H9 (cell line): ENCODE measurements around the gene USP12. TPM values are rescaled to one million over a fixed set of nuclear protein-coding genes. Genes with fewer than 3 reads are reported as not detected.

Experiments used
- DNase-seq: peaks from one replicate; pipeline ENCODE4 v3.0.0-alpha.2; 2017
- H2AFZ ChIP-seq: one replicate; pipeline ENCODE4 v1.6.1; 2013; ENCODE audit warnings: mild to moderate bottlenecking, low read length, control low read depth, moderate library complexity
- H2AK5ac ChIP-seq: 2 replicates; pipeline ENCODE4 v1.6.1; 2013; ENCODE audit warnings: low read length, control low read depth, mixed read lengths; ENCODE audit not compliant: insufficient read length
- H2BK120ac ChIP-seq: one replicate; pipeline ENCODE4 v1.6.1; 2013; ENCODE audit warnings: low read depth, mild to moderate bottlenecking, low read length, control low read depth, inconsistent platforms; ENCODE audit not compliant: poor library complexity, severe bottlenecking
- H2BK12ac ChIP-seq: 2 replicates; pipeline ENCODE4 v1.6.1; 2013; ENCODE audit warnings: low read length, control low read depth, mixed read lengths, low read depth; ENCODE audit not compliant: insufficient read length
- H2BK15ac ChIP-seq: 2 replicates; pipeline ENCODE4 v1.6.1; 2013; ENCODE audit warnings: low read depth, low read length, control low read depth
- H2BK20ac ChIP-seq: one replicate; pipeline ENCODE4 v1.6.1; 2013; ENCODE audit warnings: low read depth, mild to moderate bottlenecking, low read length, control low read depth, inconsistent platforms; ENCODE audit not compliant: poor library complexity, severe bottlenecking
- H2BK5ac ChIP-seq: 2 replicates; pipeline ENCODE4 v1.6.1; 2013; ENCODE audit warnings: low read length, control low read depth, mixed read lengths; ENCODE audit not compliant: insufficient read length
- H3K14ac ChIP-seq: 2 replicates; pipeline ENCODE4 v1.6.1; 2013; ENCODE audit warnings: low read length, control low read depth; ENCODE audit not compliant: insufficient read depth
- H3K18ac ChIP-seq: 2 replicates; pipeline ENCODE4 v1.6.1; 2013; ENCODE audit warnings: low read depth, mild to moderate bottlenecking, mixed read lengths, low read length, control low read depth; ENCODE audit not compliant: insufficient read length
- H3K23ac ChIP-seq: 2 replicates; pipeline ENCODE4 v1.6.1; 2013; ENCODE audit warnings: low read length, control low read depth, mixed read lengths, low read depth; ENCODE audit not compliant: insufficient read length
- H3K23me2 ChIP-seq: 2 replicates; pipeline ENCODE4 v1.6.1; 2013; ENCODE audit warnings: low read depth, mild to moderate bottlenecking, mixed read lengths, low read length, control low read depth; ENCODE audit not compliant: insufficient read length, poor library complexity, severe bottlenecking
- H3K27ac ChIP-seq: 2 replicates; pipeline ENCODE4 v1.5.1; 2013; ENCODE audit warnings: low read length, control low read depth, mixed read lengths, low read depth; ENCODE audit not compliant: insufficient read length
- H3K27me3 ChIP-seq: 2 replicates; pipeline ENCODE4 v1.6.1; 2013; ENCODE audit warnings: low read length, control low read depth, inconsistent platforms; ENCODE audit not compliant: insufficient read depth
- H3K4ac ChIP-seq: 2 replicates; pipeline ENCODE4 v1.6.1; 2013; ENCODE audit warnings: low read depth, mild to moderate bottlenecking, control low read depth, inconsistent platforms, low read length, moderate library complexity
- H3K4me1 ChIP-seq: 2 replicates; pipeline ENCODE4 v1.6.1; 2013; ENCODE audit warnings: low read length, control low read depth, inconsistent platforms; ENCODE audit not compliant: insufficient read depth
- H3K4me2 ChIP-seq: 2 replicates; pipeline ENCODE4 v1.6.1; 2013; ENCODE audit warnings: low read length, control low read depth, mixed read lengths; ENCODE audit not compliant: insufficient read length, insufficient read depth
- H3K56ac ChIP-seq: 2 replicates; pipeline ENCODE4 v1.6.1; 2013; ENCODE audit warnings: low read depth, mild to moderate bottlenecking, mixed read lengths, low read length, control low read depth; ENCODE audit not compliant: insufficient read length
- H3K79me1 ChIP-seq: 2 replicates; pipeline ENCODE4 v1.6.1; 2013; ENCODE audit warnings: low read depth, mild to moderate bottlenecking, moderate library complexity, low read length, control low read depth, inconsistent platforms; ENCODE audit not compliant: insufficient read depth, poor library complexity, severe bottlenecking
- H3K79me2 ChIP-seq: 2 replicates; pipeline ENCODE4 v1.6.1; 2013; ENCODE audit warnings: low read length, control low read depth, inconsistent platforms; ENCODE audit not compliant: insufficient read depth
- H3K9ac ChIP-seq: 2 replicates; pipeline ENCODE4 v1.6.1; 2013; ENCODE audit warnings: low read length, control low read depth, mixed read lengths; ENCODE audit not compliant: insufficient read length; ENCODE audit errors: extremely low read depth
- H3K9me3 ChIP-seq: one replicate; pipeline ENCODE4 v1.6.1; 2013; ENCODE audit warnings: low read depth, low read length, inconsistent platforms; ENCODE audit not compliant: control insufficient read depth
- H3T11ph ChIP-seq: one replicate; pipeline ENCODE4 v1.6.1; 2013; ENCODE audit warnings: mild to moderate bottlenecking, low read length, control low read depth, inconsistent platforms
- H4K20me1 ChIP-seq: one replicate; pipeline ENCODE4 v1.6.1; 2013; ENCODE audit not compliant: control insufficient read depth, insufficient read length, insufficient read depth
- H4K5ac ChIP-seq: 2 replicates; pipeline ENCODE4 v1.6.1; 2013; ENCODE audit warnings: low read depth, mild to moderate bottlenecking, mixed read lengths, low read length, control low read depth; ENCODE audit not compliant: insufficient read length
- H4K8ac ChIP-seq: replicated peaks from 2 replicates; pipeline ENCODE4 v1.6.1; 2013; ENCODE audit warnings: low read length, control low read depth, mixed read lengths, low read depth; ENCODE audit not compliant: insufficient read length
- H4K91ac ChIP-seq: 2 replicates; pipeline ENCODE4 v1.6.1; 2013; ENCODE audit warnings: low read depth, mild to moderate bottlenecking, moderate library complexity, mixed read lengths, low read length, control low read depth; ENCODE audit not compliant: insufficient read length
- H3K27ac Mint-ChIP-seq, 3 experiments: 2 replicates in 2 of 3; 3 replicates in 1 of 3; pipeline ENCODE4 v1.8.0; 2020 to 2021; ENCODE audit warnings: mixed read lengths in 3 of 3, mild to moderate bottlenecking in 1 of 3, moderate library complexity in 1 of 3
- H3K27me3 Mint-ChIP-seq: 2 replicates; pipeline ENCODE4 v1.8.0; 2021; ENCODE audit warnings: low read depth, mild to moderate bottlenecking, moderate library complexity, mixed read lengths
- H3K36me3 Mint-ChIP-seq, 3 experiments: 2 replicates in 2 of 3; 3 replicates in 1 of 3; pipeline ENCODE4 v1.8.0; 2020 to 2021; ENCODE audit warnings: low read depth in 3 of 3, mixed read lengths in 3 of 3; ENCODE audit not compliant: insufficient read depth in 1 of 3
- H3K4me1 Mint-ChIP-seq, 2 experiments: 2 replicates each; pipeline ENCODE4 v1.8.0; 2020; ENCODE audit warnings: mixed read lengths in 2 of 2
- H3K4me3 Mint-ChIP-seq, 2 experiments: 2 replicates in 1 of 2; 3 replicates in 1 of 2; pipeline ENCODE4 v1.8.0; 2020 to 2021; ENCODE audit warnings: mild to moderate bottlenecking in 2 of 2, mixed read lengths in 2 of 2, moderate library complexity in 1 of 2
- H3K9me3 Mint-ChIP-seq, 2 experiments: 2 replicates in 1 of 2; 3 replicates in 1 of 2; pipeline ENCODE4 v1.8.0; 2020; ENCODE audit warnings: mild to moderate bottlenecking in 2 of 2, mixed read lengths in 2 of 2, moderate library complexity in 1 of 2
- WGBS: extraction: QIAGEN DNeasy Blood & Tissue Kit; methylation state at CpG from one replicate; pipeline ENCODE4 v1.1.7; 2013; ENCODE audit warnings: missing lambda C conversion rate, low lambda C conversion rate, mixed read lengths; ENCODE audit not compliant: insufficient read length; ENCODE audit errors: extremely low coverage; 5-methylcytosine and 5-hydroxymethylcytosine counted together
- total RNA-seq: library from RNA; stranded (reverse); gene quantifications from 2 replicates; pipeline ENCODE4 v1.2.1, GENCODE V29; 2021
- TF ChIP-seq, protein P1 (sequence below): fragments of 200-600 bp; sonication (generic); conservative IDR thresholded peaks from 3 replicates; pipeline ENCODE4 v1.8.0; 2021; ENCODE audit warnings: antibody characterized with exemption, mild to moderate bottlenecking

The USP12 gene
- total RNA-seq, 1 experiment from 2014 or later = 24.8 TPM

DNA sequence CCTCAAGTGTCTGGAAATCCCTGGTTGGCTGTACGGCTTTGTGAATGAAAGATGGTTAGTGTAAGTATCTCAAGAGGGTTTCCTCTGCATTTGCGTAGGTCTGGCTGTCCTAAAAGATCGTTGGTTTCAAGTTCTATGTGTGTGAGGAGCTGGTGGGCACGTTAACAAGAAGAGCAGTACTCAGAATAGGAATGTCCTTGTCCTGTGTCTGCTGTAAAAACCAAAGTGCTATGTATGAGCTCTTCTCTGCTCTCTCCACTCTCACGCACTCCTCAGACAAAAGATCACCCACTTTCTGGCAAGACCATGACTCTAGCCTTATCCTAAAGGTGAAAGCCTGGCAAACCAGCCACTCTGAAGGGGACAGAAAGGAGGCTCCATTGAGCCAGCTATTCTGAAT is 39.1 kb downstream of the USP12 start:
- H4K91ac ChIP-seq = no peak overlapping the region
- peaks cover 20% of the 10 kb centered on the region; the same call in 1 of the 2 replicates for H3K79me2 ChIP-seq
- Mint-ChIP-seq H3K4me1 (peaks cover 39 to 49% of the 10 kb centered on the region in 2 experiments), H3K9me3 (peaks cover 4 to 15% of the 10 kb centered on the region in 2 experiments; a peak in 4 of 5 replicates), H3K27me3 (no peaks in the 10 kb centered on the region), H3K27ac (peak overlapping the region in 2 of 3 experiments; percentile 18 to 59; a peak in 4 of 7 replicates), H3K4me3 (no peak overlapping the region), H3K36me3 (peaks cover 8 to 14% (median 9%) of the 10 kb centered on the region in 3 experiments)
- TF ChIP-seq, protein P1, sequence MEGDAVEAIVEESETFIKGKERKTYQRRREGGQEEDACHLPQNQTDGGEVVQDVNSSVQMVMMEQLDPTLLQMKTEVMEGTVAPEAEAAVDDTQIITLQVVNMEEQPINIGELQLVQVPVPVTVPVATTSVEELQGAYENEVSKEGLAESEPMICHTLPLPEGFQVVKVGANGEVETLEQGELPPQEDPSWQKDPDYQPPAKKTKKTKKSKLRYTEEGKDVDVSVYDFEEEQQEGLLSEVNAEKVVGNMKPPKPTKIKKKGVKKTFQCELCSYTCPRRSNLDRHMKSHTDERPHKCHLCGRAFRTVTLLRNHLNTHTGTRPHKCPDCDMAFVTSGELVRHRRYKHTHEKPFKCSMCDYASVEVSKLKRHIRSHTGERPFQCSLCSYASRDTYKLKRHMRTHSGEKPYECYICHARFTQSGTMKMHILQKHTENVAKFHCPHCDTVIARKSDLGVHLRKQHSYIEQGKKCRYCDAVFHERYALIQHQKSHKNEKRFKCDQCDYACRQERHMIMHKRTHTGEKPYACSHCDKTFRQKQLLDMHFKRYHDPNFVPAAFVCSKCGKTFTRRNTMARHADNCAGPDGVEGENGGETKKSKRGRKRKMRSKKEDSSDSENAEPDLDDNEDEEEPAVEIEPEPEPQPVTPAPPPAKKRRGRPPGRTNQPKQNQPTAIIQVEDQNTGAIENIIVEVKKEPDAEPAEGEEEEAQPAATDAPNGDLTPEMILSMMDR = no peak
- H3K79me1 ChIP-seq = no peaks in the 10 kb centered on the region
- H3K23me2 ChIP-seq = no peaks in the 10 kb centered on the region
- no peak overlapping the region for H3K27ac ChIP-seq
- H4K8ac ChIP-seq = no peak overlapping the region
- no peak overlapping the region for H2BK15ac ChIP-seq
- no peak overlapping the region for H4K5ac ChIP-seq
- H2BK20ac ChIP-seq = no peak overlapping the region
- H3K27me3 ChIP-seq = no peaks in the 10 kb centered on the region
- H2BK120ac ChIP-seq = no peak overlapping the region
- H3K4ac ChIP-seq = no peak overlapping the region
- no peak overlapping the region for H2BK12ac ChIP-seq
- no peak overlapping the region for H3K18ac ChIP-seq
- H2BK5ac ChIP-seq = no peak overlapping the region
- no peak overlapping the region for H3K23ac ChIP-seq
- H3K4me1 ChIP-seq = peaks cover 5% of the 10 kb centered on the region
- H3T11ph ChIP-seq = no peak overlapping the region
- DNase-seq = no peak
- H2AFZ ChIP-seq = no peak overlapping the region
- H3K9ac ChIP-seq = no peak overlapping the region
- H3K9me3 ChIP-seq = no peaks in the 10 kb centered on the region
- WGBS = no CpG with 5 or more reads among the region's 5 CpGs
- H2AK5ac ChIP-seq = no peak overlapping the region
- H4K20me1 ChIP-seq = no peaks in the 10 kb centered on the region
- H3K14ac ChIP-seq = no peak overlapping the region
- H3K4me2 ChIP-seq = no peak overlapping the region
- no peak overlapping the region for H3K56ac ChIP-seq
